Measurements from ENCODE around the gene CDK19. TPM values are rescaled to one million over a fixed set of nuclear protein-coding genes. Genes with fewer than 3 reads are reported as not detected.

CDK19 gene
- total RNA-seq, 3 donors from 2014 or later (not counting 1 experiment from before 2014, with no cell fraction given) = 21.2 to 30.8 (median 25.9) TPM

DNA sequence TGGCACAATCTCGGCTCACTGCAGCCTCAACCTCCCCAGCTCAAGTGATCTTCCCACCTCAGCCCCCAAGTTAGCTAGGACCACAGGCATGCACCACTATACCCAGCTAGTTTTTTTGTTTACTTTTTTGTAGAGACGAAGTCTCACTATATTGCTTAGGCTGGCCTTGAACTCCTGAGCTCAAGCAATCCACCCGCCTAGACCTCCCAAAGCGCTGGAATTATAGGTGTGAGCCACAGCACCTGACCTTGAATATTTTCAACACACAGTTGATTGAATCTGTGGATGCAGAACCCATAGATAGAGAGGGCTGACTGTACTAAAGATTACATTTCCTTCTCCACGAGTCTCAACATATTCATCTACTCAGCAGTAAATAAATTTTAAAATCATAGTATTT, 15.6 kb downstream of the CDK19 start:
- Mint-ChIP-seq H3K4me3 (no peak overlapping the region), H3K27ac (no peak overlapping the region), H3K9me3 (peaks cover 0 to 2% of the 10 kb centered on the region in 2 donors), H3K4me1 (peaks cover 21 to 29% of the 10 kb centered on the region in 2 donors), H3K27me3 (ENCODE audit: low read depth in 2 of 2) (no peaks in the 10 kb centered on the region), H3K36me3 (no peaks in the 10 kb centered on the region)
- Histone ChIP-seq H3K4me1 (ENCODE audit: control insufficient read depth, insufficient read depth, low read length) (no peaks in the 10 kb centered on the region), H3K27me3 (ENCODE audit: control insufficient read depth, insufficient read depth, low read length) (no peaks in the 10 kb centered on the region), H3K36me3 (ENCODE audit: control insufficient read depth, insufficient read depth, low read length) (no peaks in the 10 kb centered on the region), H3K27ac (ENCODE audit: low read length) (no peak overlapping the region), H3K4me3 (ENCODE audit: low read length) (no peak overlapping the region), H3K9me3 (ENCODE audit: control insufficient read depth, insufficient read depth, low read length) (no peaks in the 10 kb centered on the region)
- DNase-seq (no peak), ATAC-seq (no peak)
- 92% methylated on average over 4 of the region's 5 CpGs for WGBS (ENCODE audit: insufficient coverage)
- intact Hi-C loops (cut with micrococcal nuclease) = no loop called here
- TF ChIP-seq, protein P1, sequence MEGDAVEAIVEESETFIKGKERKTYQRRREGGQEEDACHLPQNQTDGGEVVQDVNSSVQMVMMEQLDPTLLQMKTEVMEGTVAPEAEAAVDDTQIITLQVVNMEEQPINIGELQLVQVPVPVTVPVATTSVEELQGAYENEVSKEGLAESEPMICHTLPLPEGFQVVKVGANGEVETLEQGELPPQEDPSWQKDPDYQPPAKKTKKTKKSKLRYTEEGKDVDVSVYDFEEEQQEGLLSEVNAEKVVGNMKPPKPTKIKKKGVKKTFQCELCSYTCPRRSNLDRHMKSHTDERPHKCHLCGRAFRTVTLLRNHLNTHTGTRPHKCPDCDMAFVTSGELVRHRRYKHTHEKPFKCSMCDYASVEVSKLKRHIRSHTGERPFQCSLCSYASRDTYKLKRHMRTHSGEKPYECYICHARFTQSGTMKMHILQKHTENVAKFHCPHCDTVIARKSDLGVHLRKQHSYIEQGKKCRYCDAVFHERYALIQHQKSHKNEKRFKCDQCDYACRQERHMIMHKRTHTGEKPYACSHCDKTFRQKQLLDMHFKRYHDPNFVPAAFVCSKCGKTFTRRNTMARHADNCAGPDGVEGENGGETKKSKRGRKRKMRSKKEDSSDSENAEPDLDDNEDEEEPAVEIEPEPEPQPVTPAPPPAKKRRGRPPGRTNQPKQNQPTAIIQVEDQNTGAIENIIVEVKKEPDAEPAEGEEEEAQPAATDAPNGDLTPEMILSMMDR (IDR thresholded peaks at IDR 0.05) = no peak

- no peaks in the 10 kb centered on the region for H3K27me3 ChIP-seq (ENCODE audit: control insufficient read depth, insufficient read depth, low read length)
- no peaks in the 10 kb centered on the region for H3K4me1 ChIP-seq (ENCODE audit: control insufficient read depth, insufficient read depth, low read length)
- no CpG with 5 or more reads among the region's 2 CpGs for WGBS (ENCODE audit: insufficient coverage)
- intact Hi-C loops (cut with micrococcal nuclease) = no loop called here
- TF ChIP-seq, protein P1 (IDR thresholded peaks at IDR 0.05) = no peak
- DNase-seq (no peak), ATAC-seq (no peak)
- H3K9me3 ChIP-seq (ENCODE audit: control insufficient read depth, insufficient read depth, low read length) = no peaks in the 10 kb centered on the region
- no peaks in the 10 kb centered on the region for H3K36me3 ChIP-seq (ENCODE audit: control insufficient read depth, insufficient read depth, low read length)
- no peak overlapping the region for H3K27ac Mint-ChIP-seq
- H3K27ac ChIP-seq (ENCODE audit: low read length) = no peak overlapping the region
- H3K4me1 Mint-ChIP-seq = peaks cover 21 to 30% of the 10 kb centered on the region in 2 donors
- no peak overlapping the region for H3K4me3 Mint-ChIP-seq
- no peaks in the 10 kb centered on the region for H3K36me3 Mint-ChIP-seq
- H3K9me3 Mint-ChIP-seq = peaks cover 0 to 2% of the 10 kb centered on the region in 2 donors
- no peak overlapping the region for H3K4me3 ChIP-seq (ENCODE audit: low read length)
- no peaks in the 10 kb centered on the region for H3K27me3 Mint-ChIP-seq (ENCODE audit: low read depth in 2 of 2)
Measured at GRCh38 chr6:110799189-110799588, 16.1 kb downstream of the CDK19 start.

- no peak for DNase-seq
- intact Hi-C loops (cut with micrococcal nuclease) = no loop called here
- WGBS (ENCODE audit: insufficient coverage) = no CpG with 5 or more reads among the region's 1 CpG
Measured at GRCh38 chr6:110795271-110795670, 20.0 kb downstream of the CDK19 start.

DNA sequence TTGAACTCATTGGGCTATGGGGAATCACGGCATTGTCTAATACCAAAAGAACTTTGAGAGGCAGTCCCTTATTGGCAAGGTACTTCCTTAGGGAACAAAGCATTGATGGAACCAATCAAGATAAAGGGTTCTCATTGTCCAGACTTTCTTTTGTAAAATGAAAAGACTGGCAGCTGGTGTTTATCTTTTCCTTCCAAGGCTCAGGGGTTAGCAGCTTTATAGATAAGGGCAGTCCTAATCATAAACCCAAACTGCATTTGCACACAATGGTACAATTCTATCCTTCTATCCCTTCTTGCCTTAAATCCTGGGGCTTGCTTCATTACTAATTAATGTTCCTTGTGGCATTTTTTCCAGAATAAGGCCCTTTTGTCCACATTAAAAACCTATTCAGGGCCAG, 28.6 kb downstream of the CDK19 start:
- ATAC-seq = no peak
- H3K36me3 ChIP-seq (ENCODE audit: control insufficient read depth, insufficient read depth, low read length) = no peaks in the 10 kb centered on the region
- H3K9me3 ChIP-seq (ENCODE audit: control insufficient read depth, insufficient read depth, low read length) = peaks cover 3% of the 10 kb centered on the region
- intact Hi-C loops (cut with micrococcal nuclease) = no loop called here
- H3K9me3 Mint-ChIP-seq = no peaks in the 10 kb centered on the region
- H3K4me1 Mint-ChIP-seq = peaks cover 43% of the 10 kb centered on the region in 2 donors
- H3K27ac ChIP-seq (ENCODE audit: low read length) = no peak overlapping the region
- H3K36me3 Mint-ChIP-seq = no peaks in the 10 kb centered on the region
- no peak overlapping the region for H3K4me3 ChIP-seq (ENCODE audit: low read length)
- H3K4me1 ChIP-seq (ENCODE audit: control insufficient read depth, insufficient read depth, low read length) = peaks cover 10% of the 10 kb centered on the region
- TF ChIP-seq, protein P1 (IDR thresholded peaks at IDR 0.05) = no peak
- H3K4me3 Mint-ChIP-seq = no peak overlapping the region
- no peaks in the 10 kb centered on the region for H3K27me3 Mint-ChIP-seq (ENCODE audit: low read depth in 2 of 2)
- no peak for DNase-seq
- H3K27ac Mint-ChIP-seq = no peak overlapping the region
- H3K27me3 ChIP-seq (ENCODE audit: control insufficient read depth, insufficient read depth, low read length) = no peaks in the 10 kb centered on the region
- 91% methylated on average over 1 of the region's 1 CpG for WGBS (ENCODE audit: insufficient coverage)

More at GRCh38 chr6:110795271-110795670, 20.0 kb downstream of the CDK19 start:
- H3K9me3 ChIP-seq (ENCODE audit: control insufficient read depth, insufficient read depth, low read length) = no peaks in the 10 kb centered on the region
- Mint-ChIP-seq H3K36me3 (no peaks in the 10 kb centered on the region), H3K4me3 (no peak overlapping the region), H3K4me1 (peaks cover 12 to 20% of the 10 kb centered on the region in 2 donors), H3K27ac (no peak overlapping the region), H3K9me3 (peaks cover 0 to 2% of the 10 kb centered on the region in 2 donors), H3K27me3 (ENCODE audit: low read depth in 2 of 2) (no peaks in the 10 kb centered on the region)
- no peak overlapping the region for H3K27ac ChIP-seq (ENCODE audit: low read length)
- H3K4me1 ChIP-seq (ENCODE audit: control insufficient read depth, insufficient read depth, low read length) = no peaks in the 10 kb centered on the region
- no peaks in the 10 kb centered on the region for H3K27me3 ChIP-seq (ENCODE audit: control insufficient read depth, insufficient read depth, low read length)
- H3K4me3 ChIP-seq (ENCODE audit: low read length) = no peak overlapping the region
- TF ChIP-seq, protein P1 (IDR thresholded peaks at IDR 0.05) = no peak
- H3K36me3 ChIP-seq (ENCODE audit: control insufficient read depth, insufficient read depth, low read length) = no peaks in the 10 kb centered on the region
- ATAC-seq = no peak

Measured in natural killer cell (primary cell).